H9 (cell line): ENCODE results near the gene GALNT13. TPM values are rescaled to one million over a fixed set of nuclear protein-coding genes. Genes with fewer than 3 reads are reported as not detected.

Experiments
- DNase-seq: peaks from one replicate; pipeline ENCODE4 v3.0.0-alpha.2; 2017
- H2AFZ ChIP-seq: one replicate; pipeline ENCODE4 v1.6.1; 2013; ENCODE audit warnings: mild to moderate bottlenecking, low read length, control low read depth, moderate library complexity
- H2AK5ac ChIP-seq: 2 replicates; pipeline ENCODE4 v1.6.1; 2013; ENCODE audit warnings: low read length, control low read depth, mixed read lengths; ENCODE audit not compliant: insufficient read length
- H2BK120ac ChIP-seq: one replicate; pipeline ENCODE4 v1.6.1; 2013; ENCODE audit warnings: low read depth, mild to moderate bottlenecking, low read length, control low read depth, inconsistent platforms; ENCODE audit not compliant: poor library complexity, severe bottlenecking
- H2BK12ac ChIP-seq: 2 replicates; pipeline ENCODE4 v1.6.1; 2013; ENCODE audit warnings: low read length, control low read depth, mixed read lengths, low read depth; ENCODE audit not compliant: insufficient read length
- H2BK15ac ChIP-seq: 2 replicates; pipeline ENCODE4 v1.6.1; 2013; ENCODE audit warnings: low read depth, low read length, control low read depth
- H2BK20ac ChIP-seq: one replicate; pipeline ENCODE4 v1.6.1; 2013; ENCODE audit warnings: low read depth, mild to moderate bottlenecking, low read length, control low read depth, inconsistent platforms; ENCODE audit not compliant: poor library complexity, severe bottlenecking
- H2BK5ac ChIP-seq: 2 replicates; pipeline ENCODE4 v1.6.1; 2013; ENCODE audit warnings: low read length, control low read depth, mixed read lengths; ENCODE audit not compliant: insufficient read length
- H3K14ac ChIP-seq: 2 replicates; pipeline ENCODE4 v1.6.1; 2013; ENCODE audit warnings: low read length, control low read depth; ENCODE audit not compliant: insufficient read depth
- H3K18ac ChIP-seq: 2 replicates; pipeline ENCODE4 v1.6.1; 2013; ENCODE audit warnings: low read depth, mild to moderate bottlenecking, mixed read lengths, low read length, control low read depth; ENCODE audit not compliant: insufficient read length
- H3K23ac ChIP-seq: 2 replicates; pipeline ENCODE4 v1.6.1; 2013; ENCODE audit warnings: low read length, control low read depth, mixed read lengths, low read depth; ENCODE audit not compliant: insufficient read length
- H3K23me2 ChIP-seq: 2 replicates; pipeline ENCODE4 v1.6.1; 2013; ENCODE audit warnings: low read depth, mild to moderate bottlenecking, mixed read lengths, low read length, control low read depth; ENCODE audit not compliant: insufficient read length, poor library complexity, severe bottlenecking
- H3K27ac ChIP-seq: 2 replicates; pipeline ENCODE4 v1.5.1; 2013; ENCODE audit warnings: low read length, control low read depth, mixed read lengths, low read depth; ENCODE audit not compliant: insufficient read length
- H3K27me3 ChIP-seq: 2 replicates; pipeline ENCODE4 v1.6.1; 2013; ENCODE audit warnings: low read length, control low read depth, inconsistent platforms; ENCODE audit not compliant: insufficient read depth
- H3K4ac ChIP-seq: 2 replicates; pipeline ENCODE4 v1.6.1; 2013; ENCODE audit warnings: low read depth, mild to moderate bottlenecking, control low read depth, inconsistent platforms, low read length, moderate library complexity
- H3K4me1 ChIP-seq: 2 replicates; pipeline ENCODE4 v1.6.1; 2013; ENCODE audit warnings: low read length, control low read depth, inconsistent platforms; ENCODE audit not compliant: insufficient read depth
- H3K4me2 ChIP-seq: 2 replicates; pipeline ENCODE4 v1.6.1; 2013; ENCODE audit warnings: low read length, control low read depth, mixed read lengths; ENCODE audit not compliant: insufficient read length, insufficient read depth
- H3K56ac ChIP-seq: 2 replicates; pipeline ENCODE4 v1.6.1; 2013; ENCODE audit warnings: low read depth, mild to moderate bottlenecking, mixed read lengths, low read length, control low read depth; ENCODE audit not compliant: insufficient read length
- H3K79me1 ChIP-seq: 2 replicates; pipeline ENCODE4 v1.6.1; 2013; ENCODE audit warnings: low read depth, mild to moderate bottlenecking, moderate library complexity, low read length, control low read depth, inconsistent platforms; ENCODE audit not compliant: insufficient read depth, poor library complexity, severe bottlenecking
- H3K79me2 ChIP-seq: 2 replicates; pipeline ENCODE4 v1.6.1; 2013; ENCODE audit warnings: low read length, control low read depth, inconsistent platforms; ENCODE audit not compliant: insufficient read depth
- H3K9ac ChIP-seq: 2 replicates; pipeline ENCODE4 v1.6.1; 2013; ENCODE audit warnings: low read length, control low read depth, mixed read lengths; ENCODE audit not compliant: insufficient read length; ENCODE audit errors: extremely low read depth
- H3K9me3 ChIP-seq: one replicate; pipeline ENCODE4 v1.6.1; 2013; ENCODE audit warnings: low read depth, low read length, inconsistent platforms; ENCODE audit not compliant: control insufficient read depth
- H3T11ph ChIP-seq: one replicate; pipeline ENCODE4 v1.6.1; 2013; ENCODE audit warnings: mild to moderate bottlenecking, low read length, control low read depth, inconsistent platforms
- H4K20me1 ChIP-seq: one replicate; pipeline ENCODE4 v1.6.1; 2013; ENCODE audit not compliant: control insufficient read depth, insufficient read length, insufficient read depth
- H4K5ac ChIP-seq: 2 replicates; pipeline ENCODE4 v1.6.1; 2013; ENCODE audit warnings: low read depth, mild to moderate bottlenecking, mixed read lengths, low read length, control low read depth; ENCODE audit not compliant: insufficient read length
- H4K8ac ChIP-seq: replicated peaks from 2 replicates; pipeline ENCODE4 v1.6.1; 2013; ENCODE audit warnings: low read length, control low read depth, mixed read lengths, low read depth; ENCODE audit not compliant: insufficient read length
- H4K91ac ChIP-seq: 2 replicates; pipeline ENCODE4 v1.6.1; 2013; ENCODE audit warnings: low read depth, mild to moderate bottlenecking, moderate library complexity, mixed read lengths, low read length, control low read depth; ENCODE audit not compliant: insufficient read length
- H3K27ac Mint-ChIP-seq, 3 experiments: 2 replicates in 2 of 3; 3 replicates in 1 of 3; pipeline ENCODE4 v1.8.0; 2020 to 2021; ENCODE audit warnings: mixed read lengths in 3 of 3, mild to moderate bottlenecking in 1 of 3, moderate library complexity in 1 of 3
- H3K27me3 Mint-ChIP-seq: 2 replicates; pipeline ENCODE4 v1.8.0; 2021; ENCODE audit warnings: low read depth, mild to moderate bottlenecking, moderate library complexity, mixed read lengths
- H3K36me3 Mint-ChIP-seq, 3 experiments: 2 replicates in 2 of 3; 3 replicates in 1 of 3; pipeline ENCODE4 v1.8.0; 2020 to 2021; ENCODE audit warnings: low read depth in 3 of 3, mixed read lengths in 3 of 3; ENCODE audit not compliant: insufficient read depth in 1 of 3
- H3K4me1 Mint-ChIP-seq, 2 experiments: 2 replicates each; pipeline ENCODE4 v1.8.0; 2020; ENCODE audit warnings: mixed read lengths in 2 of 2
- H3K4me3 Mint-ChIP-seq, 2 experiments: 2 replicates in 1 of 2; 3 replicates in 1 of 2; pipeline ENCODE4 v1.8.0; 2020 to 2021; ENCODE audit warnings: mild to moderate bottlenecking in 2 of 2, mixed read lengths in 2 of 2, moderate library complexity in 1 of 2
- H3K9me3 Mint-ChIP-seq, 2 experiments: 2 replicates in 1 of 2; 3 replicates in 1 of 2; pipeline ENCODE4 v1.8.0; 2020; ENCODE audit warnings: mild to moderate bottlenecking in 2 of 2, mixed read lengths in 2 of 2, moderate library complexity in 1 of 2
- CTCF ChIP-seq: fragments of 200-600 bp; sonication (generic); conservative IDR thresholded peaks from 3 replicates; pipeline ENCODE4 v1.8.0; 2021; ENCODE audit warnings: antibody characterized with exemption, mild to moderate bottlenecking
- WGBS: extraction: QIAGEN DNeasy Blood & Tissue Kit; methylation state at CpG from one replicate; pipeline ENCODE4 v1.1.7; 2013; ENCODE audit warnings: missing lambda C conversion rate, low lambda C conversion rate, mixed read lengths; ENCODE audit not compliant: insufficient read length; ENCODE audit errors: extremely low coverage; 5-methylcytosine and 5-hydroxymethylcytosine counted together
- total RNA-seq: library from RNA; stranded (reverse); gene quantifications from 2 replicates; pipeline ENCODE4 v1.2.1, GENCODE V29; 2021

GALNT13 gene
- total RNA-seq, 1 experiment from 2014 or later = 6.6 TPM

- no peaks in the 10 kb centered on the region for H3K36me3 Mint-ChIP-seq
- H3K27ac ChIP-seq = no peak overlapping the region
These were observed 222.1 kb downstream of the GALNT13 start for GRCh38 chr2:154093856-154094255.

More at GRCh38 chr2:154093856-154094255, 222.1 kb downstream of the GALNT13 start:
- no peak for DNase-seq
- no peak overlapping the region; a peak in 1 of 7 replicates for H3K27ac Mint-ChIP-seq
- Histone ChIP-seq H3K23me2 (no peaks in the 10 kb centered on the region), H2BK5ac (no peak overlapping the region), H2BK20ac (no peak overlapping the region), H2BK12ac (no peak overlapping the region), H3K79me2 (no peaks in the 10 kb centered on the region), H3T11ph (no peak overlapping the region), H3K79me1 (no peaks in the 10 kb centered on the region), H2BK120ac (no peak overlapping the region), H3K23ac (no peak overlapping the region), H3K9ac (no peak overlapping the region), H2AFZ (no peak overlapping the region), H3K4ac (no peak overlapping the region), H4K91ac (no peak overlapping the region), H4K8ac (no peak overlapping the region), H3K4me2 (no peak overlapping the region), H3K4me1 (no peaks in the 10 kb centered on the region), H3K56ac (no peak overlapping the region), H4K20me1 (no peaks in the 10 kb centered on the region), H2AK5ac (no peak overlapping the region), H4K5ac (no peak overlapping the region), H2BK15ac (no peak overlapping the region), H3K14ac (no peak overlapping the region), H3K27me3 (no peaks in the 10 kb centered on the region), H3K9me3 (no peaks in the 10 kb centered on the region), H3K18ac (no peak overlapping the region)
- H3K9me3 Mint-ChIP-seq = no peaks in the 10 kb centered on the region
- H3K4me3 Mint-ChIP-seq = no peak overlapping the region
- no peaks in the 10 kb centered on the region for H3K27me3 Mint-ChIP-seq
- peaks cover 5% of the 10 kb centered on the region in 2 experiments; a peak in 3 of 4 replicates for H3K4me1 Mint-ChIP-seq
- TF ChIP-seq CTCF = no peak
- WGBS = no CpG with 5 or more reads among the region's 2 CpGs
